ENCODE measurements around the gene VAV3.

The VAV3 gene

DNA sequence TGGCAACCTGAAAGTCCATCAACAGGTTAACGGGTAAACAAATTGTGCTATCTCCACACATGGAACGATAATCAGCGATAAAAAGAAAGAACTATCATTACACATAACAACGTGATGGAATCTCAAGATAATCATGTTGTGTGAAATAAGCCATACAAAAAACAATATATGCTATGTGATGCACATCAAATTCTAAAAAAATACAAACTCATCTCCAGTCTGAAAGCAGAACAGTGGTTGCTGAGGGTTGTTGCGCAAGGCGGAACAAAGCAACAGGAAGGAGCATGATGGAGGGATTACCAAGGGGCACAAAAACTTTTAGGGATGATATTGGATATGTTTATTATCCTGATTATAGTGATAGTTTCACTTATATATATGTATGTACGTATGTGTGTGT, 324.8 kb downstream of the VAV3 start:
- no peaks in the 10 kb centered on the region for H3K27me3 Mint-ChIP-seq (ENCODE audit: low read depth)
- TF ChIP-seq, protein P1, sequence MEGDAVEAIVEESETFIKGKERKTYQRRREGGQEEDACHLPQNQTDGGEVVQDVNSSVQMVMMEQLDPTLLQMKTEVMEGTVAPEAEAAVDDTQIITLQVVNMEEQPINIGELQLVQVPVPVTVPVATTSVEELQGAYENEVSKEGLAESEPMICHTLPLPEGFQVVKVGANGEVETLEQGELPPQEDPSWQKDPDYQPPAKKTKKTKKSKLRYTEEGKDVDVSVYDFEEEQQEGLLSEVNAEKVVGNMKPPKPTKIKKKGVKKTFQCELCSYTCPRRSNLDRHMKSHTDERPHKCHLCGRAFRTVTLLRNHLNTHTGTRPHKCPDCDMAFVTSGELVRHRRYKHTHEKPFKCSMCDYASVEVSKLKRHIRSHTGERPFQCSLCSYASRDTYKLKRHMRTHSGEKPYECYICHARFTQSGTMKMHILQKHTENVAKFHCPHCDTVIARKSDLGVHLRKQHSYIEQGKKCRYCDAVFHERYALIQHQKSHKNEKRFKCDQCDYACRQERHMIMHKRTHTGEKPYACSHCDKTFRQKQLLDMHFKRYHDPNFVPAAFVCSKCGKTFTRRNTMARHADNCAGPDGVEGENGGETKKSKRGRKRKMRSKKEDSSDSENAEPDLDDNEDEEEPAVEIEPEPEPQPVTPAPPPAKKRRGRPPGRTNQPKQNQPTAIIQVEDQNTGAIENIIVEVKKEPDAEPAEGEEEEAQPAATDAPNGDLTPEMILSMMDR (IDR thresholded peaks at IDR 0.05; ENCODE audit: unreplicated experiment in 3 of 3): no peak
- H3K9me3 Mint-ChIP-seq: no peaks in the 10 kb centered on the region
- no peak overlapping the region for H3K4me3 Mint-ChIP-seq
- H3K4me1 Mint-ChIP-seq: peaks cover 8% of the 10 kb centered on the region
- H3K36me3 Mint-ChIP-seq (ENCODE audit: low read depth): peaks cover 24% of the 10 kb centered on the region
- H3K27ac Mint-ChIP-seq: no peak overlapping the region

DNA sequence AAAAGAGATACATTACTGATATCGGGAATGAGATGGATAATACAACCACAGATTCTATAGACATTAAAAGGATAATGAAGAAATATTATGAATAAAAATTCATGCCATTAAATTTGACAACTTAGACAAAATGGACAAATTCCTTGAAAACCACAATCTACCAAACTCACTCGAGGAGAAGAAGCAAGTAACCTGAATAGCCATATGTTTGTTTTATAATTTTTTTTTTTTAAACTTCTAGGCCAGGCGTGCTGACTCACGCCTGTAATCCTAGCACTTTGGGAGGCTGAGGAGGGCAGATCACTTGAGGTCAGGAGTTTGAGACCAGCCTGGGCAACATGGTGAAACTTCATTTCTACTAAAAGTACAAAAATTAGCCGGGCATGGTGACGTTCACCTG, 327.9 kb downstream of the VAV3 start:
- H3K27me3 Mint-ChIP-seq (ENCODE audit: low read depth): no peaks in the 10 kb centered on the region
- TF ChIP-seq, protein P1 (IDR thresholded peaks at IDR 0.05; ENCODE audit: unreplicated experiment in 3 of 3): no peak

DNA sequence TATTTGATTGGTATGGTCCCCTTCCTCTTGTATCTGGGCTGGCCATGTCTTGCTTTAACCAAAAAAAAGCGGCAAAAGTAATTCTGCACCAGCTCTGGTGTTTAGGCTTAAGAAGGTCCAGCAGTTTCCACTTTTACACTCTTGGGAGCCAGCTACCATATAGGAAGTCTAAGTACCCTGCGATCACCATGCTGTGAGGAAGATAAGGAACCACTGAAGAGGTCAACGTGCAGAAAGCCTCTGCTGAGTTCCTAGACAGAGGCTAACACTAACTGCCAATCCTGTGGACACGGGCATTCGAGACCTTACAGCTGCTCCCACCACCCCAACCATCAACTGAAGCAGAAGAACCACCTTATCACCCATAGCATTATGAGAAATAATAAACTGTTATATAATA, 331.4 kb downstream of the VAV3 start:
- Mint-ChIP-seq H3K36me3 (ENCODE audit: low read depth) (peaks cover 16% of the 10 kb centered on the region), H3K4me3 (no peak overlapping the region), H3K27ac (no peak overlapping the region), H3K27me3 (ENCODE audit: low read depth) (no peaks in the 10 kb centered on the region), H3K9me3 (peaks cover 4% of the 10 kb centered on the region), H3K4me1 (peaks cover 5% of the 10 kb centered on the region)
- TF ChIP-seq, protein P1 (IDR thresholded peaks at IDR 0.05; ENCODE audit: unreplicated experiment in 3 of 3): no peak

More for the DNA sequence above, 327.9 kb downstream of the VAV3 start:
- Mint-ChIP-seq H3K27ac (no peak overlapping the region), H3K4me1 (no peaks in the 10 kb centered on the region), H3K9me3 (peaks cover 4% of the 10 kb centered on the region), H3K36me3 (ENCODE audit: low read depth) (peaks cover 32% of the 10 kb centered on the region), H3K4me3 (no peak overlapping the region)

DNA sequence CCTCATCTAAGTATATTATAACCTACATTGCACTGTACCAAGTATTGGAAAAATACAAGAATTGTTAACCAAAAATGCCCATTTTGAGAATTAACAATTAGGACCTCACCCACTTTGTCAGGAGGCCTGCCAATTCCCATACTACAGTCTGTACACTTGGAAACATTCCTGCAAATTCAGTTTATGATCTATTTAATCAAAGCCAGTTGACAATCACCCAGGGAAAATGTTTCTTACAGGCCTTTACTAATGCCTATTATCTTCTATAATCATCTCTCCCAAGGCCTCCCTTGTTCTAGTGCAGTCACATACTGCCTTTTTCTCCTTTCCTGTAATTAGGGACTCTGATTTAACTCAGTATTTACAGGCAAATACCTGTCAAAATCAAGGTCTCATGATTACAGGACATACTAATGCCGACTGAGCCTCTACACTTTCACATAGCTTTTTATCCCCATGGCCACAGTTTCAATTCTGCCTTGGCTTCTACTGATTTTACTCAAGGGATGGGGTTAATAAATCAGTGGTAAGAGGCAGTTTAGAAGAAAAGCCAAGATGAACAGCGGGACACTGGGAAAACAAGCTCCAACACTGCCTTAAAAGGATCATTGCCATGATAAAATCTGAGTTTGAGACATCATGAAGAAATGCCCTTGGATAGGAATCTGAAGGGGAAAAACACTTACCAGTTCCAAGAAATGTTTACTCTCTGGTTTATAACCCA, 338.7 kb downstream of the VAV3 start:
- Mint-ChIP-seq H3K4me1 (peaks cover 39% of the 10 kb centered on the region), H3K9me3 (no peaks in the 10 kb centered on the region), H3K36me3 (ENCODE audit: low read depth) (no peaks in the 10 kb centered on the region), H3K27me3 (ENCODE audit: low read depth) (no peaks in the 10 kb centered on the region), H3K27ac (peak overlapping the region; percentile 87 to 98 (median 96)), H3K4me3 (no peak overlapping the region)
- TF ChIP-seq, protein P1 (IDR thresholded peaks at IDR 0.05; ENCODE audit: unreplicated experiment in 3 of 3): no peak

DNA sequence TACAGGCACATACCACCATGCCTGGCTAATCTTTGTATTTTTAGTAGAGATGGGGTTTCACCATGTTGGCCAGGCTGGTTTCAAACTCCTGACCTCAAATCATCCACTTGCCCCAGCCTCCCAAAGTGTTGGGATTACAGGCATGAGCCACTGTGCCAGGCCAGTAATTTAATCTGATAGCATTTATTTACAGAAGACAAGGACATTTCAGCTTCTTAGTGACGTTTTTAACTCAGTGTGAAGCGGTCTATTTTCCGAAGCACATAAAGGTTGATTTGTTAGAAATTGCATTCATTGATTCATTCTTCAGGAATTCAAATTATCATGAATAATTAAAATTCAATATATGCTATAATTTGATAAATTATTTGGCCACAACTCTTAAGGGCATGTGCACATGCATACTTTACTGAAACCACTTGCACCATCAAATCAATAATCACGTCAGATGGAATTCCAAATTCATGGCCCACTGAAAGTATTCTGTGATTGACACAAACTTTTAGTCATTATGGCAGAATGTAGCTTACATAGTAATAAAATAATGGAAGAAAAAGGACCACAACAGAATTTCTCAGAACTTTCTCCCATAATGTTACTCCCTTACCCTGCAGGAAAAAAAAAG, 339.5 kb downstream of the VAV3 start:
- Mint-ChIP-seq H3K9me3 (no peaks in the 10 kb centered on the region), H3K4me1 (peaks cover 39% of the 10 kb centered on the region), H3K27ac (peak overlapping the region; percentile 87 to 98 (median 96)), H3K36me3 (ENCODE audit: low read depth) (no peaks in the 10 kb centered on the region), H3K4me3 (no peak overlapping the region), H3K27me3 (ENCODE audit: low read depth) (no peaks in the 10 kb centered on the region)
- TF ChIP-seq, protein P1 (IDR thresholded peaks at IDR 0.05; ENCODE audit: unreplicated experiment in 3 of 3): no peak

DNA sequence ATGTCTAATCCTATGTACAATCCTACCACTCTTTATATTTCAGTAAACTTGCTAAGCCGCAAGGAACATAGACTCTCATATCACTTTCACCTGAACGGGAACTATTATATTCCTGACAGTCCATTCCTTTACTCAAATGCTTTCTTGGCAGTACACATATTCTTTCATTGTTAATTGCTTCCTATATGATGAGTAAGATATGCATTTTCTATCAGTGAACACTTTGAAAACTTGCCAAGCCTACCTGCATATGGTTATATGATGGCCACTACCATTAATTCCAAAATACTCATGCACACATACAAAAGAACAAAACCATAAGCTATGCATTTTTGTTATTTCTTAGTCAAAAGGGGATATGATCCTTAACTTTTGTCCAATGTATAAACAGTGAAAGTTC, 341.5 kb downstream of the VAV3 start:
- peaks cover 3% of the 10 kb centered on the region for H3K36me3 Mint-ChIP-seq (ENCODE audit: low read depth)
- peaks cover 34% of the 10 kb centered on the region for H3K4me1 Mint-ChIP-seq
- H3K4me3 Mint-ChIP-seq: no peak overlapping the region
- no peaks in the 10 kb centered on the region for H3K27me3 Mint-ChIP-seq (ENCODE audit: low read depth)
- TF ChIP-seq, protein P1 (IDR thresholded peaks at IDR 0.05; ENCODE audit: unreplicated experiment in 3 of 3): no peak
- H3K9me3 Mint-ChIP-seq: no peaks in the 10 kb centered on the region
- H3K27ac Mint-ChIP-seq: no peak overlapping the region

Data from nephron (organoid).